GM12891 (cell line): ENCODE data around the gene LASP1.

Source experiments
- POLR2A ChIP-seq: IDR thresholded peaks from 2 replicates; pipeline ENCODE4 v1.6.1; 2011; ENCODE audit warnings: low read depth, low read length, control low read depth
- POLR2AphosphoS5 ChIP-seq: IDR thresholded peaks from 2 replicates; pipeline ENCODE4 v1.6.1; 2011; ENCODE audit warnings: low read depth, low read length, control low read depth
- POU2F2 ChIP-seq: IDR thresholded peaks from 2 replicates; pipeline ENCODE4 v1.6.1; 2011; ENCODE audit warnings: low read depth, mild to moderate bottlenecking, control low read depth, low read length, moderate library complexity
- SPI1 ChIP-seq: IDR thresholded peaks from 2 replicates; pipeline ENCODE4 v1.6.1; 2011; ENCODE audit warnings: low read depth, low read length, control low read depth
- TAF1 ChIP-seq: IDR thresholded peaks from 2 replicates; pipeline ENCODE4 v1.6.1; 2011; ENCODE audit warnings: low read depth, low read length, control low read depth

DNA sequence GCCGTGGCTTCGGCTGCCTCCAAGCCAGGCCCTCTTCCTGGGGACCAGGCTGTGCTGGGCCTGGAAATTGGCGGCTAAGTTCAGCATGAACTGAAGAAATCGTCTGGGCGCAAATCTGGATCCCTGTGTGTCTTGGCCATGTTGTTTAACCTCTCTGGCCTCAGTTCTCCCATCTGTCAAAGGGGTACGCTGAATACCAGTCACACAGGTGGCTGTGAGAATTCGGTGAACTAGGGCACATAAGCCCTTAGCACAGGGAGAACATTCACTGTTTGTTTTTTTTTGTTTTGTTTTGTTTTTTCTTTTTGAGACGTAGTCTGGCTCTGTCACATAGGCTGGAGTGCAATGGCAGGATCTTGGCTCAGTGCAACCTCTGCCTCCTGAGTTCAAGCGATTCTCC lies 19.0 kb downstream of the LASP1 start:
- TF ChIP-seq POLR2AphosphoS5, result no peak
- no peak for TF ChIP-seq POLR2A
- no peak for TF ChIP-seq TAF1
- no peak for TF ChIP-seq SPI1
- TF ChIP-seq POU2F2, result no peak
